GM12878 (cell line): Measurements from ENCODE around the gene BNC2. TPM values are rescaled to one million over a fixed set of nuclear protein-coding genes. Genes with fewer than 3 reads are reported as not detected.

Experiments
- ATAC-seq: fragments of 200-7000 bp; cut with Tn5 transposase; 3 replicates; pipeline ENCODE4 v1.9.1; 2020; ENCODE audit warnings: mild to moderate bottlenecking, moderate library complexity
- BruUV-seq: library from RNA; stranded (reverse); fragments of 400-500 nt; replicated peaks from 2 replicates; lab custom pipeline; 2021; lab: Mats Ljungman, UMichigan
- CTCF ChIA-PET: fragments of 300-600 bp; sonication (Branson Sonifier 250); formaldehyde crosslinking; extraction: SDS; loops from one replicate; lab custom pipeline; 2021; ENCODE audit warnings: inconsistent platforms; lab: Yijun Ruan, JAX
- POLR2A ChIA-PET: fragments of 350-600 bp; formaldehyde crosslinking; extraction: SDS; loops from one replicate; lab custom pipeline; 2021; ENCODE audit warnings: inconsistent platforms; lab: Charles Lee
- RAD21 ChIA-PET: fragments of 300-600 bp; sonication (Branson Sonifier 250); formaldehyde crosslinking; loops from one replicate; lab custom pipeline; 2023; ENCODE audit warnings: antibody characterized with exemption; ENCODE audit not compliant: unreplicated experiment; lab: Charles Lee
- SMC1A ChIA-PET: fragments of 300-600 bp; sonication (Branson Sonifier 250); formaldehyde crosslinking; loops from one replicate; lab custom pipeline; 2023; ENCODE audit not compliant: unreplicated experiment, uncharacterized antibody; lab: Charles Lee
- DNase-seq: peaks from one replicate; pipeline ENCODE4 v3.0.0-alpha.2; 2011; ENCODE audit warnings: low read depth, low spot score
- FAIRE-seq: peaks from 3 replicates; lab custom pipeline; 2011; peaks lifted over from hg19 to GRCh38; lab: Jason Lieb, UNC
- H2AFZ ChIP-seq: 2 replicates; pipeline ENCODE4 v1.6.0; 2011; ENCODE audit warnings: low read depth, low read length, control low read depth; ENCODE audit not compliant: control insufficient read depth
- H3K27ac ChIP-seq: 2 replicates; pipeline ENCODE4 v1.5.1; 2011; ENCODE audit warnings: control low read depth; ENCODE audit not compliant: control insufficient read depth, insufficient read depth
- H3K27me3 ChIP-seq, 2 experiments: replicated peaks in 1 of 2; 2 replicates each; pipeline versions ENCODE4 v1.6.0 to v1.6.1; 2011; ENCODE audit warnings: low read length in 1 of 2; ENCODE audit not compliant: control insufficient read depth in 2 of 2, insufficient read depth in 2 of 2
- H3K36me3 ChIP-seq, 2 experiments: 2 replicates each; pipeline ENCODE4 v1.5.1; 2011; ENCODE audit warnings: low read length in 1 of 2; ENCODE audit not compliant: control insufficient read depth in 2 of 2, insufficient read depth in 2 of 2
- H3K4me1 ChIP-seq: 2 replicates; pipeline ENCODE4 v1.6.1; 2011; ENCODE audit warnings: mild to moderate bottlenecking, low read length, moderate library complexity, mixed read lengths; ENCODE audit not compliant: control insufficient read depth, insufficient read depth
- H3K4me2 ChIP-seq: 2 replicates; pipeline ENCODE4 v1.6.0; 2011; ENCODE audit warnings: control low read depth; ENCODE audit not compliant: control insufficient read depth, insufficient read depth
- H3K4me3 ChIP-seq: fragments of 200-600 bp; sonication (generic); 2 replicates; pipeline ENCODE4 v1.5.1; 2016
- H3K79me2 ChIP-seq: 2 replicates; pipeline ENCODE4 v1.6.0; 2011; ENCODE audit warnings: low read length; ENCODE audit not compliant: control insufficient read depth, insufficient read depth
- H3K9ac ChIP-seq: 2 replicates; pipeline ENCODE4 v1.8.0; 2011; ENCODE audit warnings: low read length, control low read depth, mixed read lengths; ENCODE audit not compliant: control insufficient read depth, insufficient read depth
- H3K9me3 ChIP-seq: replicated peaks from 3 replicates; pipeline ENCODE4 v1.5.1; 2011; ENCODE audit warnings: mild to moderate bottlenecking, low read length; ENCODE audit not compliant: control insufficient read depth, insufficient read depth
- H4K20me1 ChIP-seq: 2 replicates; pipeline ENCODE4 v1.6.0; 2011; ENCODE audit not compliant: control insufficient read depth, insufficient read depth
- ATF2 ChIP-seq: IDR thresholded peaks from 2 replicates; pipeline ENCODE4 v1.6.1; 2012; ENCODE audit warnings: low read length, inconsistent platforms
- ATF7 ChIP-seq: fragments of 450-650 bp; IDR thresholded peaks from 2 replicates; pipeline ENCODE4 v1.6.1; 2016; ENCODE audit warnings: low read depth, mild to moderate bottlenecking
- CHD2 ChIP-seq: IDR thresholded peaks from 2 replicates; pipeline ENCODE4 v1.6.1; 2011; ENCODE audit warnings: low read depth, low read length, improper control_type of control experiment, borderline replicate concordance
- CTCF ChIP-seq, 3 experiments: IDR thresholded peaks in 2 of 3; conservative IDR thresholded peaks in 1 of 3; 2 replicates each; pipeline ENCODE4 v1.5.1; 2011; ENCODE audit warnings: low read depth in 3 of 3, low read length in 3 of 3, mild to moderate bottlenecking in 3 of 3, control low read depth in 2 of 3, moderate library complexity in 2 of 3, inconsistent platforms in 1 of 3, mixed read lengths in 1 of 3; ENCODE audit not compliant: control insufficient read depth in 2 of 3, insufficient read depth in 1 of 3; ENCODE audit errors: extremely low read depth in 1 of 3
- EED ChIP-seq: sonication (generic); IDR thresholded peaks from 2 replicates; pipeline ENCODE4 v1.6.1; 2016; ENCODE audit warnings: antibody characterized with exemption, low read depth
- EP300 ChIP-seq, 2 experiments: fragments of 150-350 bp in 1 of 2; IDR thresholded peaks; 2 replicates each; pipeline ENCODE4 v1.6.1; 2011 to 2012; ENCODE audit warnings: low read depth in 2 of 2, low read length in 2 of 2, borderline replicate concordance in 1 of 2, improper control_type of control experiment in 1 of 2, inconsistent platforms in 1 of 2; ENCODE audit not compliant: control insufficient read depth in 1 of 2
- FOXM1 ChIP-seq: IDR thresholded peaks from 2 replicates; pipeline ENCODE4 v1.6.1; 2012; ENCODE audit warnings: low read depth, mild to moderate bottlenecking, inconsistent platforms, low read length, moderate library complexity
- RAD21 ChIP-seq: IDR thresholded peaks from 2 replicates; pipeline ENCODE4 v1.6.1; 2011; ENCODE audit warnings: mild to moderate bottlenecking, low read depth, low read length, moderate library complexity; ENCODE audit not compliant: insufficient read depth
- USF2 ChIP-seq: IDR thresholded peaks from 2 replicates; pipeline ENCODE4 v1.6.1; 2011; ENCODE audit warnings: low read depth, low read length, improper control_type of control experiment, borderline replicate concordance
- ZNF24 ChIP-seq: fragments of 450-650 bp; IDR thresholded peaks from 2 replicates; pipeline ENCODE4 v1.6.1; 2017; ENCODE audit warnings: antibody characterized with exemption, mild to moderate bottlenecking
- WGBS: methylation state at CpG from one replicate; pipeline ENCODE4 v1.1.6; 2016; ENCODE audit warnings: low lambda C conversion rate; ENCODE audit not compliant: insufficient replicate concordance, insufficient coverage; ENCODE audit errors: missing lambda C conversion rate; 5-methylcytosine and 5-hydroxymethylcytosine counted together
- in situ Hi-C: fragments of 300-500 bp; cut with MboI; formaldehyde crosslinking; loops from 9 replicates; pipeline ENCODE4 v1.14.3; 2018; ENCODE audit warnings: mixed read lengths
- intact Hi-C: fragments of 100-400 bp; cut with micrococcal nuclease; formaldehyde crosslinking; loops from one replicate; pipeline ENCODE4 v1.14.2; 2022; ENCODE audit not compliant: unreplicated experiment
- polyA plus RNA-seq, 11 experiments: library from polyadenylated mRNA; depleted of rRNA in 4 of 11; unstranded in 6 of 11; stranded (reverse) in 5 of 11; fragments of >200 nt; fragmentation: Nextera tagmentation in 4 of 11; fragmentation: Illumina TruSeq in 1 of 11; extraction: Ambion mirVana in 4 of 11; extraction: Trizol in 1 of 11; gene quantifications; 1 replicate in 1 of 11; 2 replicates in 10 of 11; pipeline versions ENCODE4 v1.2.1 to v1.2.3, GENCODE V29; 2011 to 2016; ENCODE audit warnings: inconsistent platforms in 2 of 11, missing spikeins in 2 of 11, low read depth in 1 of 11
- total RNA-seq, 4 experiments: library from RNA; depleted of rRNA in 3 of 4; stranded (reverse); fragments of >200 nt in 3 of 4; fragmentation: Illumina TruSeq in 1 of 4; extraction: Trizol in 1 of 4; gene quantifications; 2 replicates each; pipeline versions ENCODE4 v1.2.1 to v1.2.3, GENCODE V29; 2013 to 2021

The BNC2 gene
- total and polyA plus RNA-seq, 10 of the 15 experiments (the other 5 are each of a cell fraction or from before 2014, with no cell fraction given): 0.05 to 14.5 (median 0.26) TPM

- ATAC-seq (peak; percentile 21; the same call in 1 of the 3 replicates), FAIRE-seq (no peak), DNase-seq (no peak)
- Histone ChIP-seq H3K36me3 (no peaks in the 10 kb centered on the region), H3K9me3 (no peaks in the 10 kb centered on the region), H4K20me1 (no peaks in the 10 kb centered on the region), H2AFZ (no peak overlapping the region), H3K79me2 (no peaks in the 10 kb centered on the region), H3K4me3 (no peak overlapping the region), H3K27ac (no peak overlapping the region), H3K4me1 (no peaks in the 10 kb centered on the region), H3K4me2 (no peak overlapping the region), H3K9ac (no peak overlapping the region), H3K27me3 (peaks cover 0 to 6% of the 10 kb centered on the region in 2 experiments; a peak in 2 of 4 replicates)
- RAD21 ChIA-PET: interaction anchor here (0.6 to 1.9 kb wide), 4 partner anchors 150 to 518 kb away, joined by 3 to 4 read pairs (median 3); no protein-coding TSS in a partner anchor
- in situ Hi-C loops: no loop called here
- POLR2A ChIA-PET: no interaction called here
- SMC1A ChIA-PET: interaction anchor here (0.6 to 0.8 kb wide), 2 partner anchors 15 to 104 kb away, joined by 3 to 4 read pairs; no protein-coding TSS in a partner anchor
- 48% methylated on average over 7 of the region's 7 CpGs for WGBS
- BruUV-seq: no TSS peak
- intact Hi-C loops: no loop called here
- CTCF ChIA-PET: interaction anchor here (0.6 to 1.1 kb wide), 8 partner anchors 9 to 592 kb away, joined by 3 to 4 read pairs (median 3); no protein-coding TSS in a partner anchor
- TF ChIP-seq CHD2: no peak
- peak in 1 of 3 experiments; percentile 28; a peak in 1 of 6 replicates for TF ChIP-seq CTCF (IDR thresholded peaks at IDR 0.05 in 2 of 3, conservative IDR thresholded peaks at IDR 0.05 in 1 of 3; ENCODE audit: control insufficient read depth in 2 of 3, extremely low read depth in 1 of 3, insufficient read depth in 1 of 3, low read depth in 3 of 3, low read length in 3 of 3)
- 0 out of 2 replicates have a peak, but pooled peaks have one; percentile 9 for TF ChIP-seq RAD21
Measured at GRCh38 chr9:16726029-16726428, 144.4 kb downstream of the BNC2 start.

GRCh38 chr9:16725066-16725465 is 145.4 kb downstream of the BNC2 start:
- Histone ChIP-seq H3K4me1 (no peaks in the 10 kb centered on the region), H4K20me1 (no peaks in the 10 kb centered on the region), H3K9me3 (no peaks in the 10 kb centered on the region), H3K4me2 (no peak overlapping the region), H3K27me3 (peaks cover 0 to 6% of the 10 kb centered on the region in 2 experiments; a peak in 2 of 4 replicates), H3K4me3 (no peak overlapping the region), H3K27ac (no peak overlapping the region), H2AFZ (no peak overlapping the region), H3K36me3 (no peaks in the 10 kb centered on the region), H3K9ac (no peak overlapping the region), H3K79me2 (no peaks in the 10 kb centered on the region)
- FAIRE-seq: no peak
- ChIA-PET POLR2A (no interaction called here), CTCF (no interaction called here), SMC1A (interaction anchor here (0.8 to 1.6 kb wide), 2 partner anchors 14 to 22 kb away, joined by 3 to 4 read pairs; no protein-coding TSS in a partner anchor), RAD21 (interaction anchor here (1.9 kb wide), 1 partner anchor 149 kb away, joined by 4 read pairs; no protein-coding TSS in a partner anchor)
- 20% methylated on average over 3 of the region's 3 CpGs for WGBS
- no TSS peak for BruUV-seq
- no peak for ATAC-seq
- in situ Hi-C loops (no loop called here), intact Hi-C loops (no loop called here)
- DNase-seq: no peak
- TF ChIP-seq ATF2: no peak
- TF ChIP-seq FOXM1: no peak
- no peak for TF ChIP-seq USF2
- TF ChIP-seq ZNF24: no peak
- no peak for TF ChIP-seq ATF7
- TF ChIP-seq EP300 (IDR thresholded peaks at IDR 0.05; ENCODE audit: borderline replicate concordance in 1 of 2, control insufficient read depth in 1 of 2, low read depth in 2 of 2, low read length in 2 of 2): no peak
- TF ChIP-seq EED: no peak
